Tibial nerve (tissue), 4 donors: ENCODE measurements around the gene UBALD2.

Source experiments
- CTCF ChIP-seq, 5 experiments: fragments of 200-600 bp in 3 of 5; fragments of 450-650 bp in 2 of 5; sonication (generic) in 3 of 5; IDR thresholded peaks; one replicate each; pipeline ENCODE4 v1.5.1; 2016 to 2019; ENCODE audit warnings: antibody characterized with exemption in 5 of 5, mild to moderate bottlenecking in 3 of 5, moderate library complexity in 2 of 5
- EP300 ChIP-seq, 2 donors: sonication (generic); formaldehyde crosslinking; IDR thresholded peaks; one replicate each; pipeline ENCODE4 v1.6.1; 2017; ENCODE audit warnings: antibody characterized with exemption in 2 of 2, mild to moderate bottlenecking in 1 of 2
- POLR2A ChIP-seq, 2 donors: fragments of 450-650 bp; IDR thresholded peaks; one replicate each; pipeline ENCODE4 v1.6.1; 2017; ENCODE audit warnings: antibody characterized with exemption in 2 of 2, mild to moderate bottlenecking in 2 of 2, moderate library complexity in 2 of 2

GRCh38 chr17:76261421-76262215, 3.5 kb upstream of the UBALD2 start:
- TF ChIP-seq CTCF (IDR thresholded peaks at IDR 0.05) (no peak), POLR2A (IDR thresholded peaks at IDR 0.05) (no peak), EP300 (IDR thresholded peaks at IDR 0.05) (peak in 1 of 2 donors; percentile 53)
